Transverse colon (tissue), 4 donors: ENCODE data around the gene DHCR7. TPM values are rescaled to one million over a fixed set of nuclear protein-coding genes. Genes with fewer than 3 reads are reported as not detected.

Experiments
- DNase-seq: peaks from one replicate; pipeline ENCODE4 v3.0.0-alpha.2; 2019
- H3K27ac ChIP-seq, 4 donors: fragments of 200-600 bp; sonication (generic); 2 replicates each; pipeline ENCODE4 v1.5.1; 2016 to 2018; ENCODE audit warnings: inconsistent platforms in 4 of 4
- H3K27me3 ChIP-seq: fragments of 200-600 bp; sonication (generic); 2 replicates; pipeline ENCODE4 v1.5.1; 2017; ENCODE audit warnings: inconsistent platforms
- H3K36me3 ChIP-seq, 4 donors: fragments of 200-600 bp; sonication (generic); 2 replicates each; pipeline ENCODE4 v1.5.1; 2017 to 2019; ENCODE audit warnings: inconsistent platforms in 4 of 4
- H3K4me1 ChIP-seq, 4 donors: fragments of 200-600 bp; sonication (generic); 2 replicates each; pipeline ENCODE4 v1.5.1; 2017 to 2020; ENCODE audit warnings: inconsistent platforms in 4 of 4
- H3K4me3 ChIP-seq, 4 donors: fragments of 200-600 bp; sonication (generic); 1 replicate in 1 of 4; 2 replicates in 3 of 4; pipeline versions ENCODE4 v1.5.1 to v1.6.1; 2017 to 2019; ENCODE audit warnings: inconsistent platforms in 4 of 4
- H3K9me3 ChIP-seq, 2 donors: fragments of 200-600 bp; sonication (generic); 2 replicates each; pipeline ENCODE4 v1.5.1; 2017 to 2019; ENCODE audit warnings: inconsistent platforms in 2 of 2
- EP300 ChIP-seq: sonication (generic); formaldehyde crosslinking; IDR thresholded peaks from one replicate; pipeline ENCODE4 v1.6.1; 2017; ENCODE audit warnings: antibody characterized with exemption, low read depth
- POLR2A ChIP-seq: fragments of 450-650 bp; IDR thresholded peaks from one replicate; pipeline ENCODE4 v1.6.1; 2016; ENCODE audit warnings: antibody characterized with exemption, mild to moderate bottlenecking, moderate library complexity
- POLR2AphosphoS5 ChIP-seq, 3 donors: sonication (generic); formaldehyde crosslinking; IDR thresholded peaks; one replicate each; pipeline ENCODE4 v1.6.1; 2016; ENCODE audit warnings: antibody characterized with exemption in 3 of 3
- WGBS, 2 donors: methylation state at CpG; one replicate each; pipeline ENCODE4 v1.1.5; 2018; ENCODE audit warnings: low coverage in 1 of 2; 5-methylcytosine and 5-hydroxymethylcytosine counted together
- in situ Hi-C, 4 donors: fragments of 200-750 bp; cut with MboI; loops; one replicate each; pipeline versions ENCODE4 v1.15.0 to v1.15.1; 2017; ENCODE audit warnings: low sequenced_read_pairs in 3 of 4, low pct_ligation_motif_present in 1 of 4, low pct_unique_long_range_greater_than_20kb in 1 of 4
- intact Hi-C: fragments of 100-400 bp; cut with DNase I; formaldehyde crosslinking; loops from one replicate; pipeline ENCODE4 v1.15.1; 2023; ENCODE audit warnings: low total_unique reads
- total RNA-seq, 4 donors: library from RNA; depleted of rRNA; stranded (reverse); fragments of >200 nt; gene quantifications; one replicate each; pipeline ENCODE4 v1.1.0, GENCODE V29; 2016
- TF ChIP-seq, protein P1 (sequence below), 5 experiments: fragments of 200-600 bp in 3 of 5; fragments of 450-650 bp in 2 of 5; sonication (generic) in 3 of 5; IDR thresholded peaks; 1 replicate in 2 of 5; 2 replicates in 3 of 5; pipeline ENCODE4 v1.5.1; 2016 to 2017; ENCODE audit warnings: antibody characterized with exemption in 5 of 5, inconsistent platforms in 3 of 5, mild to moderate bottlenecking in 2 of 5, moderate library complexity in 1 of 5

The DHCR7 gene
- total RNA-seq, 4 donors from 2014 or later = 5.6 to 76.7 (median 31.5) TPM

DNA sequence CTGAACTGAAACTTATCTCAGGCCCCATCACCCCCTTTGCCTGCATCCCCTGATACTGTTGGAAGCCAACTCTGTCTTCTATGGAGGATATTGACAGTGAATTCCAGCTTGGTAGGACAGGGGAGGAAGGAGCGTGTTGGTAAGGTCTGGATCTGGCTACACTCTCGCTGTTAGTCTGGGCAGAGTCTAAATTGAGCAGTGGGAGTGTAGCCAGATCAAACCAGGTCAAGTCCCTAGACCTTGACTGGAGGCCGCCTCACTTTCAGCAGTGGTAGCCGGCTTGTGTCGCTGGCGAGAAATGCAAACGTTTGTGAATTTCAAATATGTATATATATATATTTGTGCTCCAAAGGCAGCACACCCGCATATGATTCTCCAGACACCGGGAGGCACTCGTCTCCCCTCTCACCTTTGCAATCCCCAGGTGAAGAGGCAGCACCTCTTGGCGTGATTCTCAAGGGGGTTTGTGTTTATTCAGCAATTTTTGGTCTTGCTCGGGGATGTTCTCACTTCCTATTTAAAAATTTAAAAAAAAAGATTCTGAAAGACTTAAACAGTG, 26.7 kb downstream of the DHCR7 start:
- H3K36me3 ChIP-seq = no peaks in the 10 kb centered on the region
- 84% methylated on average over 8 to 12 of the region's 12 CpGs for WGBS, 2 donors
- intact Hi-C loops = no loop called here
- H3K27me3 ChIP-seq = no peaks in the 10 kb centered on the region
- TF ChIP-seq EP300 (no peak), POLR2AphosphoS5 (IDR thresholded peaks at IDR 0.05) (no peak), POLR2A (no peak)
- TF ChIP-seq, protein P1, sequence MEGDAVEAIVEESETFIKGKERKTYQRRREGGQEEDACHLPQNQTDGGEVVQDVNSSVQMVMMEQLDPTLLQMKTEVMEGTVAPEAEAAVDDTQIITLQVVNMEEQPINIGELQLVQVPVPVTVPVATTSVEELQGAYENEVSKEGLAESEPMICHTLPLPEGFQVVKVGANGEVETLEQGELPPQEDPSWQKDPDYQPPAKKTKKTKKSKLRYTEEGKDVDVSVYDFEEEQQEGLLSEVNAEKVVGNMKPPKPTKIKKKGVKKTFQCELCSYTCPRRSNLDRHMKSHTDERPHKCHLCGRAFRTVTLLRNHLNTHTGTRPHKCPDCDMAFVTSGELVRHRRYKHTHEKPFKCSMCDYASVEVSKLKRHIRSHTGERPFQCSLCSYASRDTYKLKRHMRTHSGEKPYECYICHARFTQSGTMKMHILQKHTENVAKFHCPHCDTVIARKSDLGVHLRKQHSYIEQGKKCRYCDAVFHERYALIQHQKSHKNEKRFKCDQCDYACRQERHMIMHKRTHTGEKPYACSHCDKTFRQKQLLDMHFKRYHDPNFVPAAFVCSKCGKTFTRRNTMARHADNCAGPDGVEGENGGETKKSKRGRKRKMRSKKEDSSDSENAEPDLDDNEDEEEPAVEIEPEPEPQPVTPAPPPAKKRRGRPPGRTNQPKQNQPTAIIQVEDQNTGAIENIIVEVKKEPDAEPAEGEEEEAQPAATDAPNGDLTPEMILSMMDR (IDR thresholded peaks at IDR 0.05) = no peak
- H3K4me1 ChIP-seq = no peaks in the 10 kb centered on the region
- H3K4me3 ChIP-seq = no peak overlapping the region
- DNase-seq = no peak
- H3K9me3 ChIP-seq = no peaks in the 10 kb centered on the region
- in situ Hi-C loops = loop anchor here in 3 of 4 donors (25.0 kb wide), 1 partner anchor 609 kb away; no protein-coding TSS in a partner anchor
- H3K27ac ChIP-seq = no peak overlapping the region

DNA sequence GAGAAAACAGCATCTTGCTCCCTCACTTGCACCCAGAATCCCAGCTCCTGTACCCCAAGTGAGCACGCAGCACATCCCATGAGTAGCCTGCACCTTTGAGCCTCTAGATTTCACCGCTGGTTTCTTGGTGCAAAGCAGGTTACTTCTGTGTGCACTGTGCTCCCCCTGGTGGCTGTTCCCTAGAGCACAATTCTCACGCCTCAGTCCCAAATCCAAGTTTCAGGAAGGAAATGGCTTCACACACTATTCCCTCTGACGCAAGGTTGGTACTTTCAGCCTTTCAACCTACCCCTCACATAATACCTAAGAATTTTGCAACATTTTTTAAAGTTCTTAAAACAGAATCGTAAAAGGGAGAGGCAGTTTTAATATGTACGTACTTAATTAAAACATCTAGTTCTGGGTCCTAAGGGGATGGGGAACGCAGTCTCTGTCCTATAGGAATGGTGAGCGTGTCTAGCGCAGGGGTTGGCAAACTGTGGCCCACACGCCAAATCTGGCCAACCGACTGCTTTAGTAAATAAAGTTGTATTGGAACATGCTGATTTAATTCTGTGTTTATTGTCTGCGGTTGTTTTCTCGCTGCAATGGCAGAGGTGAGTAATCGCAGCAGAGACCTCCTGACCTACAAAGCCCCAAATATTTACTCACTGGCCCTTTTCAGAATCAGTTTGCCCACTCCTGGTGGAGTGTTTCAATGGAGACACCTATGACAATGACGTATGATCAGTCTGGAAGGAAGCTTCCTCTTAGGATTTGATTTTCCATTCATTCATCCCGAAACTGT, 27.5 kb downstream of the DHCR7 start:
- intact Hi-C loops = no loop called here
- Histone ChIP-seq H3K4me1 (no peaks in the 10 kb centered on the region), H3K27me3 (no peaks in the 10 kb centered on the region), H3K27ac (no peak overlapping the region), H3K36me3 (no peaks in the 10 kb centered on the region), H3K4me3 (no peak overlapping the region), H3K9me3 (no peaks in the 10 kb centered on the region)
- DNase-seq = peak; percentile 56
- in situ Hi-C loops = loop anchor here in 3 of 4 donors (25.0 kb wide), 1 partner anchor 608 kb away; no protein-coding TSS in a partner anchor
- TF ChIP-seq, protein P1 (IDR thresholded peaks at IDR 0.05) = peak; percentile 52 to 67 (median 62)
- TF ChIP-seq EP300 = no peak
- 26 to 63% methylated on average over 3 to 16 of the region's 16 CpGs for WGBS, 2 donors

DNA sequence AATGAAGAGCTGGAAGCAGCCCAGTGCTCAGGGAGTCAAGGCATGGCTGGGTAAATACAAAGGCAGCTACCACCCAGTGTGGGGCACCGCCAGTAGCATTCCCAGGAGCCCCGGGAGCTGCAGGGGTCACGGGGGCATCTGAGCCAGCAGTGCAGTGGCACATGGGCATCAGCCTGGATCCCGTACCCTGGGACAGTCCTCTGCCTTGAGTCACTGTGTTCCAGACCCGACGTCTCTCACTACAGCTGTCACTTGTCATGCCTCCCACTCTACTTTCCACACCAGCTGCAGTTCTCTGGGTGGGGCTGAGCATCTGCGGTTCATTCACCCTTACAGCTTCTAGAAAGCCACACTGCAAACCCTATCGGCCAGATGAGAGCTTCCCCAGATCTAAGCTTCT, 29.6 kb downstream of the DHCR7 start:
- WGBS, 2 donors = 48 to 86% methylated on average over 1 to 8 of the region's 8 CpGs
- intact Hi-C loops = no loop called here
- H3K4me1 ChIP-seq = no peaks in the 10 kb centered on the region
- in situ Hi-C loops = loop anchor here in 3 of 4 donors (25.0 kb wide), 1 partner anchor 606 kb away; no protein-coding TSS in a partner anchor
- H3K4me3 ChIP-seq = no peak overlapping the region
- H3K9me3 ChIP-seq = no peaks in the 10 kb centered on the region
- TF ChIP-seq, protein P1 (IDR thresholded peaks at IDR 0.05) = no peak
- TF ChIP-seq EP300 (no peak), POLR2AphosphoS5 (IDR thresholded peaks at IDR 0.05) (no peak), POLR2A (no peak)
- peak; percentile 15 for DNase-seq
- no peaks in the 10 kb centered on the region for H3K36me3 ChIP-seq
- H3K27me3 ChIP-seq = no peaks in the 10 kb centered on the region
- H3K27ac ChIP-seq = no peak overlapping the region

DNA sequence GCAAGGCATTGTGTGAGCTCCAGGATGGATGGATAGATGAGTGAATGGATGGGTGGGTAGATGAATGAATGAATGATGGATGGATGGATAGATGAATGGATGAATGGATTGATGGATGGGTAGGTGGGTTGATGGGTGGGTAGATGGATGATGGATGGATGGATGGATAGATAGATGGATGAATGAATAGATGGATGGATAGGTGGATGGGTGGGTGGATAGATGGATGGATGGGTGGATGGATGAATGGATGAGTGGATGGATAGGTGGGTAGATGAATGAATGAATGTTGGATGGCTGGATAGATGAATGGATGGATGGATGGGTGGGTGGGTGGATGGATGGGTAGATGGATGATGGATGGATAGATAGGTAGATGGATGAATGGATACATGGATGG, 33.5 kb downstream of the DHCR7 start:
- TF ChIP-seq EP300 (no peak), POLR2AphosphoS5 (IDR thresholded peaks at IDR 0.05) (no peak), POLR2A (no peak)
- TF ChIP-seq, protein P1 (IDR thresholded peaks at IDR 0.05) = no peak
- Histone ChIP-seq H3K9me3 (no peaks in the 10 kb centered on the region), H3K4me3 (no peak overlapping the region), H3K27ac (no peak overlapping the region), H3K4me1 (no peaks in the 10 kb centered on the region), H3K36me3 (no peaks in the 10 kb centered on the region), H3K27me3 (no peaks in the 10 kb centered on the region)
- intact Hi-C loops = no loop called here
- DNase-seq = no peak
- in situ Hi-C loops = loop anchor here in 3 of 4 donors (25.0 kb wide), 1 partner anchor 602 kb away; no protein-coding TSS in a partner anchor
